Effector memory CD8-positive, alpha-beta T cell (primary cell): ENCODE measurements around the gene STUM.

ENCODE experiments used
- ATAC-seq: fragments of 150-1000 bp; cut with Tn5 transposase; replicated peaks from 2 replicates; pipeline ENCODE4 v1.10.0; 2021; ENCODE audit warnings: mild to moderate bottlenecking, moderate library complexity
- DNase-seq, 3 experiments: peaks; one replicate each; pipeline ENCODE4 v3.0.0; 2021
- H3K27ac Mint-ChIP-seq, 2 donors: one replicate each; pipeline ENCODE4 v1.8.0; 2022; ENCODE audit warnings: mild to moderate bottlenecking in 2 of 2, mixed read lengths in 2 of 2, moderate library complexity in 2 of 2
- H3K27me3 Mint-ChIP-seq, 2 donors: one replicate each; pipeline ENCODE4 v1.8.0; 2022; ENCODE audit warnings: mixed read lengths in 2 of 2
- H3K36me3 Mint-ChIP-seq: one replicate; pipeline ENCODE4 v1.8.0; 2022; ENCODE audit warnings: mild to moderate bottlenecking, moderate library complexity, mixed read lengths; ENCODE audit not compliant: insufficient read depth
- H3K4me1 Mint-ChIP-seq, 2 donors: one replicate each; pipeline ENCODE4 v1.8.0; 2022; ENCODE audit warnings: low read depth in 2 of 2, mixed read lengths in 2 of 2
- H3K4me3 Mint-ChIP-seq, 2 donors: one replicate each; pipeline ENCODE4 v1.8.0; 2022; ENCODE audit warnings: mild to moderate bottlenecking in 2 of 2, mixed read lengths in 2 of 2, moderate library complexity in 2 of 2
- H3K9me3 Mint-ChIP-seq, 2 donors: one replicate each; pipeline ENCODE4 v1.8.0; 2022; ENCODE audit warnings: mixed read lengths in 2 of 2

Gene STUM

DNA sequence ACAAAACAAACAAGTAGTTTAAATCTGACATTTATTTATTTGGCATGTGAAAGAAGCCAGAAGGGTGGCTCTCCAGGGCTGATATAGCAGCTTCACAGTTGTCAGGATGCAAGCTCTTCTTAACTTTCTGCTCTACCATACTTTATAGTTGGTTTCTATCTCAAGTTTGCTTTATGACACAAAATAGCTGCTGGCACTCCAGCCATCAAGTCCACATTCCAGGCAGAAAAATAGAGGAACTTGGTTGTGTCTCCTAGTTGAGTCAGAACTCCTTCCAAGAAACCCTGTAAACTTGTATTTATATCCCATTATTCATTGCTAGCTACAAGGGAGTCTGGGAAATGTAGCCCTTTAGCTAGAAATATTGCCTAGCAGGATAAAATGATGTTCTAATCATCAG is 24.0 kb upstream of the STUM start:
- ATAC-seq (no peak), DNase-seq (no peak)
- Mint-ChIP-seq H3K4me1 (peaks cover 0 to 1% of the 10 kb centered on the region in 2 donors), H3K9me3 (peaks cover 0 to 2% of the 10 kb centered on the region in 2 donors), H3K36me3 (no peaks in the 10 kb centered on the region), H3K27me3 (peaks cover 20 to 73% of the 10 kb centered on the region in 2 donors), H3K27ac (no peak overlapping the region), H3K4me3 (no peak overlapping the region)

DNA sequence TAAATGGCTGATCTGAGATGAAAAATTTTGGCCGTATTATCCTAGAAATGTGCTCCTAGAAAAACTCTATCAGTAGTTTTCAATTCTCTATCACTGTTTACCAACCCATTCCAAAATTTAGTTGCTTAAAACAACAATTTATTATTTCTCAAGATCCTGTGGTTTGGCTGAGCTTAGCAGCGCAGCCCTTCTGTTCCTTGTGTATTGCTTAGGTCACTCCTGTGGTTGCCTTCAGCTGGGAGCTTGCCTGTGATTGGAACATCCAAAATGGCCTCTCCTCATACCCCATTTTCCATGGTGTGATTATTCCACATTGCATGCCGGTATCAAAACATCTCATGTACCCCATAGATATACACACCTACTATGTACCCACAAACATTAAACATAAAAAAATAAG is 22.8 kb upstream of the STUM start:
- Mint-ChIP-seq H3K27ac (no peak overlapping the region), H3K36me3 (no peaks in the 10 kb centered on the region), H3K4me1 (peaks cover 0 to 1% of the 10 kb centered on the region in 2 donors), H3K27me3 (peaks cover 12 to 73% of the 10 kb centered on the region in 2 donors), H3K4me3 (no peak overlapping the region), H3K9me3 (peaks cover 0 to 2% of the 10 kb centered on the region in 2 donors)
- DNase-seq (no peak), ATAC-seq (no peak)

DNA sequence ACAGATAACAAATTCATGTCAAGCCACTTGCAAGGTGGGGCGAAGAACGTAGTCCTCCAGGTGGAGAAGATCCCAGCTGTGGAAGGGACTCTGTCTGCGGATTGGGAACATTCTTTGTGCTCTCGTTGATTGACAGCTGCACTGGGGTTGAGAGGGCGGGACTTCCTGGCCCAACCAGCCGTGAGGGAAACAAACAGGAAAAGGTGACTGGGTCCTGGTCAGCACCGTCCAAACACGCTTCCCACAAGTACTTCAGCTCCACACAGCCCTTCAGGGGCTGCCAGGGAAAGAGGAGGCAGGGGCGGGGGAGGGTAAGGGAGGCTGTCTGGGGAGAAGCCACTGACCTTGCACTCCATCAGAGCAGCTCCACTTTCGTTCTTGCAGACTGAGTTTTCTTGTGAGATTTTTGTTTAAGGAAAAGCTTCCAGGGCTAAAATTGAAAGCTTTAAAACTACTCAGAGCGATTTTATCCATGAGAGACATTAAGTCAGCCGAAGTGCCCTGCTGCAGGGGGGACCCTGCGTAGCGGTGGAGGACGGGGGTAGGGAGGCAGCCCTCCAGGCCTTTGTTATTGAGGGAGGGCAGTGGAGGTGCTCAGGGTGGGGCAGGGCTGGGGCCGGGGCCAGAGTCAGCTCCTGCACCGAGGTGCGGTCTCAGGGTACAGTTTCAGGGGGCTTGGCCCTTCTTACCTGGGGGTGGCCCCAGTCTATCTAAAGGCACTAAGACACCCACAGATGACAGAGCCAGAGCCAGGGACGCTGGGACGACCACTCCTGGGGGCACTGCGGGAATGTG is 21.6 kb upstream of the STUM start:
- peak overlapping the region; percentile 19 to 46 for H3K4me3 Mint-ChIP-seq

GRCh38 chr1:226529891-226530290 is 18.7 kb upstream of the STUM start:
- Mint-ChIP-seq H3K27me3 (peaks cover 12 to 47% of the 10 kb centered on the region in 2 donors), H3K27ac (no peak overlapping the region), H3K4me1 (peaks cover 1 to 5% of the 10 kb centered on the region in 2 donors), H3K36me3 (no peaks in the 10 kb centered on the region), H3K9me3 (no peaks in the 10 kb centered on the region), H3K4me3 (no peak overlapping the region)
- DNase-seq (no peak), ATAC-seq (no peak)

More for the DNA sequence above, 21.6 kb upstream of the STUM start:
- Mint-ChIP-seq H3K27ac (no peak overlapping the region), H3K9me3 (peaks cover 0 to 2% of the 10 kb centered on the region in 2 donors), H3K36me3 (no peaks in the 10 kb centered on the region), H3K27me3 (peaks cover 12 to 73% of the 10 kb centered on the region in 2 donors), H3K4me1 (peaks cover 0 to 1% of the 10 kb centered on the region in 2 donors)
- DNase-seq (no peak), ATAC-seq (no peak)

GRCh38 chr1:226530591-226530990 is 18.0 kb upstream of the STUM start:
- no peak overlapping the region for H3K27ac Mint-ChIP-seq
- no peaks in the 10 kb centered on the region for H3K9me3 Mint-ChIP-seq
- H3K4me1 Mint-ChIP-seq, result peaks cover 1 to 7% of the 10 kb centered on the region in 2 donors
- no peak overlapping the region for H3K4me3 Mint-ChIP-seq
- peaks cover 12 to 44% of the 10 kb centered on the region in 2 donors for H3K27me3 Mint-ChIP-seq
- H3K36me3 Mint-ChIP-seq, result no peaks in the 10 kb centered on the region
- DNase-seq (no peak), ATAC-seq (no peak)

GRCh38 chr1:226531360-226532093 is 17.0 kb upstream of the STUM start:
- Mint-ChIP-seq H3K27me3 (peaks cover 12 to 44% of the 10 kb centered on the region in 2 donors), H3K36me3 (no peaks in the 10 kb centered on the region), H3K27ac (no peak overlapping the region), H3K9me3 (no peaks in the 10 kb centered on the region), H3K4me1 (peaks cover 1 to 7% of the 10 kb centered on the region in 2 donors), H3K4me3 (no peak overlapping the region)
- ATAC-seq, result no peak
- DNase-seq, result no peak

- no peak overlapping the region for H3K27ac Mint-ChIP-seq
These were observed 16.0 kb upstream of the STUM start for GRCh38 chr1:226532553-226532952.

DNA sequence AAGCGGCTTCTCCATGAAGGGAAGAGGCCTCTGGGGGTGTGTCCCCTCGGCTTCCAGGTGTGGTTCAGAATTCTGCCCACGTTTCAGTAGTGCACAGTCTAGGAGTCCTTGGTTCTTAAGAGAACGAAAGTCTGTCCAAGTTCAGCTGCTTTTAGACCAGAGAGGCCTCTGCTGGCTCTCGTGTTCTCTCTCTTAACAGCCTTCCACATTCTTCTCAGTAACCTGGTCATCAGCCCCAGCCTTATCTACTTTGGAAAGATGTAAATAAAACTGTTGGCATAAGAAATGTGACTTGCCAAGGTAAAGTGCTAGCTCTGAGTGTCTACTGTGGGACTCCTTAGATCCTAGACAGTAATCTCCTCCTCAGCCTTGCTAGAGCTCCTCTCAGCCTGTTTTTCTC is 15.3 kb upstream of the STUM start:
- Mint-ChIP-seq H3K4me3 (no peak overlapping the region), H3K4me1 (peaks cover 1 to 7% of the 10 kb centered on the region in 2 donors), H3K9me3 (no peaks in the 10 kb centered on the region), H3K27ac (no peak overlapping the region), H3K36me3 (no peaks in the 10 kb centered on the region), H3K27me3 (peaks cover 12 to 41% of the 10 kb centered on the region in 2 donors)
- DNase-seq (no peak), ATAC-seq (no peak)

More at GRCh38 chr1:226532553-226532952, 16.0 kb upstream of the STUM start:
- H3K4me3 Mint-ChIP-seq, result no peak overlapping the region
- ATAC-seq, result no peak
- no peaks in the 10 kb centered on the region for H3K9me3 Mint-ChIP-seq
- DNase-seq, result no peak
- H3K4me1 Mint-ChIP-seq, result peaks cover 1 to 7% of the 10 kb centered on the region in 2 donors
- H3K36me3 Mint-ChIP-seq, result no peaks in the 10 kb centered on the region
- peaks cover 12 to 44% of the 10 kb centered on the region in 2 donors for H3K27me3 Mint-ChIP-seq

DNA sequence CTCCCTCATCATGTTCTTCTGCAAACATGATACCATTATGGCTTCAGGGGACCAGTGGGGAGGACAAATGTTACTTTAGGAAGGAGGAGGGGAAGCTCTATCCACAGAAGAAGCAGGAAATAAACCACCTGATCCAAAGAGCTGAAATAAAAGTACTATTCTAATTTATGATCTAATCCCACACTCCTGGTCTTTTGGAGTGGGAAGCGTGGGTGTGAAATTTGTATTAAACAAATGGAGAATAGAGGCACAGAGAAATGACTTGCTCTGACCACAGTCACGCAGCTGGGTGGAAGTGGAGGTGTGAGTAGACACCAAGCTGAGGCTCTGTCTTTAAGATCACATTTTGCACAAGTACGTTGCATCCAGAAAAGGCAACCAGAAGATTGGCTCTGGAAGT is 14.5 kb upstream of the STUM start:
- Mint-ChIP-seq H3K27ac (no peak overlapping the region), H3K36me3 (no peaks in the 10 kb centered on the region), H3K27me3 (peaks cover 5 to 38% of the 10 kb centered on the region in 2 donors), H3K9me3 (no peaks in the 10 kb centered on the region), H3K4me3 (no peak overlapping the region), H3K4me1 (peaks cover 0 to 7% of the 10 kb centered on the region in 2 donors)
- no peak for ATAC-seq
- DNase-seq, result no peak

GRCh38 chr1:226534645-226535044 is 13.9 kb upstream of the STUM start:
- Mint-ChIP-seq H3K9me3 (no peaks in the 10 kb centered on the region), H3K27me3 (peaks cover 0 to 33% of the 10 kb centered on the region in 2 donors), H3K36me3 (no peaks in the 10 kb centered on the region), H3K27ac (no peak overlapping the region), H3K4me3 (no peak overlapping the region), H3K4me1 (peaks cover 0 to 7% of the 10 kb centered on the region in 2 donors)
- DNase-seq (no peak), ATAC-seq (no peak)

GRCh38 chr1:226535666-226536065 is 12.9 kb upstream of the STUM start:
- Mint-ChIP-seq H3K9me3 (no peaks in the 10 kb centered on the region), H3K4me3 (no peak overlapping the region)
- no peak for ATAC-seq

DNA sequence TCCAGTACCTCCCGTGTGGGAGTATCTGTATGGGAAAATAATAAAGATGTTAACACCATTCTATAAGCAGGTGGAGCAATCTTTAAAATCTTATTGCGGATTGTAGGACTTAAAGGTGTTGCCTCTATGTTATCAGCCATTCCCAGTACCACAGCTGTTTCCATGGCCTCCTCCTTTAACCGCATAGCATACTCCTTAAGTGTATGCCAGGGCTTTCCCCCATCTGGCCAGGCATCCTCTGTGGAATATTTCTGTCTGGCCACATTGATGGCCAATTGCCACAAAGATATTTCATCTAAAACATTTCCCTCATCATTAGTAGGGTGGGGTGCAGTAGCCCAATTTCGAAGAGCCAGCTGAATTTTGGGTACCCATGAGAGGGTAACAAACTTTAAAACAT is 7.3 kb upstream of the STUM start:
- Mint-ChIP-seq H3K4me3 (no peak overlapping the region), H3K9me3 (no peaks in the 10 kb centered on the region), H3K27me3 (peaks cover 6 to 32% of the 10 kb centered on the region in 2 donors), H3K36me3 (no peaks in the 10 kb centered on the region), H3K4me1 (no peaks in the 10 kb centered on the region), H3K27ac (no peak overlapping the region)
- DNase-seq, result no peak
- ATAC-seq, result no peak

More at GRCh38 chr1:226535666-226536065, 12.9 kb upstream of the STUM start:
- H3K27me3 Mint-ChIP-seq, result peaks cover 0 to 22% of the 10 kb centered on the region in 2 donors
- DNase-seq, result no peak
- no peaks in the 10 kb centered on the region for H3K36me3 Mint-ChIP-seq
- H3K4me1 Mint-ChIP-seq, result peaks cover 0 to 7% of the 10 kb centered on the region in 2 donors
- no peak overlapping the region for H3K27ac Mint-ChIP-seq

GRCh38 chr1:226541631-226542622 is 6.6 kb upstream of the STUM start:
- DNase-seq (no peak), ATAC-seq (no peak)
- H3K4me1 Mint-ChIP-seq, result no peaks in the 10 kb centered on the region
- no peaks in the 10 kb centered on the region for H3K36me3 Mint-ChIP-seq
- H3K27ac Mint-ChIP-seq, result no peak overlapping the region
- no peaks in the 10 kb centered on the region for H3K9me3 Mint-ChIP-seq
- peaks cover 6 to 39% of the 10 kb centered on the region in 2 donors for H3K27me3 Mint-ChIP-seq
- H3K4me3 Mint-ChIP-seq, result no peak overlapping the region
